GM12878 (cell line): ENCODE measurements around the gene RARG. TPM values are rescaled to one million over a fixed set of nuclear protein-coding genes. Genes with fewer than 3 reads are reported as not detected.

Experiments
- ATAC-seq: fragments of 200-7000 bp; cut with Tn5 transposase; 3 replicates; pipeline ENCODE4 v1.9.1; 2020; ENCODE audit warnings: mild to moderate bottlenecking, moderate library complexity
- BruUV-seq: library from RNA; stranded (reverse); fragments of 400-500 nt; replicated peaks from 2 replicates; lab custom pipeline; 2021; lab: Mats Ljungman, UMichigan
- CTCF ChIA-PET: fragments of 300-600 bp; sonication (Branson Sonifier 250); formaldehyde crosslinking; extraction: SDS; loops from one replicate; lab custom pipeline; 2021; ENCODE audit warnings: inconsistent platforms; lab: Yijun Ruan, JAX
- POLR2A ChIA-PET: fragments of 350-600 bp; formaldehyde crosslinking; extraction: SDS; loops from one replicate; lab custom pipeline; 2021; ENCODE audit warnings: inconsistent platforms; lab: Charles Lee
- RAD21 ChIA-PET: fragments of 300-600 bp; sonication (Branson Sonifier 250); formaldehyde crosslinking; loops from one replicate; lab custom pipeline; 2023; ENCODE audit warnings: antibody characterized with exemption; ENCODE audit not compliant: unreplicated experiment; lab: Charles Lee
- SMC1A ChIA-PET: fragments of 300-600 bp; sonication (Branson Sonifier 250); formaldehyde crosslinking; loops from one replicate; lab custom pipeline; 2023; ENCODE audit not compliant: unreplicated experiment, uncharacterized antibody; lab: Charles Lee
- DNase-seq: peaks from one replicate; pipeline ENCODE4 v3.0.0-alpha.2; 2011; ENCODE audit warnings: low read depth, low spot score
- FAIRE-seq: peaks from 3 replicates; lab custom pipeline; 2011; peaks lifted over from hg19 to GRCh38; lab: Jason Lieb, UNC
- H2AFZ ChIP-seq: 2 replicates; pipeline ENCODE4 v1.6.0; 2011; ENCODE audit warnings: low read depth, low read length, control low read depth; ENCODE audit not compliant: control insufficient read depth
- H3K27ac ChIP-seq: 2 replicates; pipeline ENCODE4 v1.5.1; 2011; ENCODE audit warnings: control low read depth; ENCODE audit not compliant: control insufficient read depth, insufficient read depth
- H3K27me3 ChIP-seq, 2 experiments: replicated peaks in 1 of 2; 2 replicates each; pipeline versions ENCODE4 v1.6.0 to v1.6.1; 2011; ENCODE audit warnings: low read length in 1 of 2; ENCODE audit not compliant: control insufficient read depth in 2 of 2, insufficient read depth in 2 of 2
- H3K36me3 ChIP-seq, 2 experiments: 2 replicates each; pipeline ENCODE4 v1.5.1; 2011; ENCODE audit warnings: low read length in 1 of 2; ENCODE audit not compliant: control insufficient read depth in 2 of 2, insufficient read depth in 2 of 2
- H3K4me1 ChIP-seq: 2 replicates; pipeline ENCODE4 v1.6.1; 2011; ENCODE audit warnings: mild to moderate bottlenecking, low read length, moderate library complexity, mixed read lengths; ENCODE audit not compliant: control insufficient read depth, insufficient read depth
- H3K4me2 ChIP-seq: 2 replicates; pipeline ENCODE4 v1.6.0; 2011; ENCODE audit warnings: control low read depth; ENCODE audit not compliant: control insufficient read depth, insufficient read depth
- H3K4me3 ChIP-seq: fragments of 200-600 bp; sonication (generic); 2 replicates; pipeline ENCODE4 v1.5.1; 2016
- H3K79me2 ChIP-seq: 2 replicates; pipeline ENCODE4 v1.6.0; 2011; ENCODE audit warnings: low read length; ENCODE audit not compliant: control insufficient read depth, insufficient read depth
- H3K9ac ChIP-seq: 2 replicates; pipeline ENCODE4 v1.8.0; 2011; ENCODE audit warnings: low read length, control low read depth, mixed read lengths; ENCODE audit not compliant: control insufficient read depth, insufficient read depth
- H3K9me3 ChIP-seq: replicated peaks from 3 replicates; pipeline ENCODE4 v1.5.1; 2011; ENCODE audit warnings: mild to moderate bottlenecking, low read length; ENCODE audit not compliant: control insufficient read depth, insufficient read depth
- H4K20me1 ChIP-seq: 2 replicates; pipeline ENCODE4 v1.6.0; 2011; ENCODE audit not compliant: control insufficient read depth, insufficient read depth
- HDAC2 ChIP-seq: fragments of 200-600 bp; sonication (generic); IDR thresholded peaks from 2 replicates; pipeline ENCODE4 v1.6.1; 2017
- JUNB ChIP-seq: IDR thresholded peaks from 2 replicates; pipeline ENCODE4 v1.6.1; 2016; ENCODE audit warnings: antibody characterized with exemption, mild to moderate bottlenecking
- MEF2A ChIP-seq: IDR thresholded peaks from 2 replicates; pipeline ENCODE4 v1.6.1; 2011; ENCODE audit warnings: low read depth, mild to moderate bottlenecking, low read length, moderate library complexity; ENCODE audit not compliant: insufficient read depth
- NR2C1 ChIP-seq: fragments of 450-650 bp; IDR thresholded peaks from 2 replicates; pipeline ENCODE4 v1.6.1; 2017; ENCODE audit warnings: antibody characterized with exemption, mild to moderate bottlenecking, moderate library complexity
- NRF1 ChIP-seq: conservative IDR thresholded peaks from 2 replicates; pipeline ENCODE4 v1.6.1; 2011; ENCODE audit warnings: mild to moderate bottlenecking, low read depth, low read length, improper control_type of control experiment
- POLR2AphosphoS2 ChIP-seq: IDR thresholded peaks from 2 replicates; pipeline ENCODE4 v1.6.1; 2011; ENCODE audit warnings: low read depth, mild to moderate bottlenecking, low read length, improper control_type of control experiment, moderate library complexity
- RB1 ChIP-seq: fragments of 450-650 bp; formaldehyde crosslinking; IDR thresholded peaks from 2 replicates; pipeline ENCODE4 v1.6.1; 2017; ENCODE audit warnings: mild to moderate bottlenecking, borderline replicate concordance
- RBBP5 ChIP-seq: fragments of 200-600 bp; sonication (generic); conservative IDR thresholded peaks from 2 replicates; pipeline ENCODE4 v1.6.1; 2016
- USF2 ChIP-seq: IDR thresholded peaks from 2 replicates; pipeline ENCODE4 v1.6.1; 2011; ENCODE audit warnings: low read depth, low read length, improper control_type of control experiment, borderline replicate concordance
- YY1 ChIP-seq: IDR thresholded peaks from 2 replicates; pipeline ENCODE4 v1.6.1; 2011; ENCODE audit warnings: low read depth, mild to moderate bottlenecking, low read length
- ZNF384 ChIP-seq: IDR thresholded peaks from 2 replicates; pipeline ENCODE4 v1.6.1; 2012; ENCODE audit warnings: low read depth, mild to moderate bottlenecking, low read length, improper control_type of control experiment, borderline replicate concordance
- WGBS: methylation state at CpG from one replicate; pipeline ENCODE4 v1.1.6; 2016; ENCODE audit warnings: low lambda C conversion rate; ENCODE audit not compliant: insufficient replicate concordance, insufficient coverage; ENCODE audit errors: missing lambda C conversion rate; 5-methylcytosine and 5-hydroxymethylcytosine counted together
- in situ Hi-C: fragments of 300-500 bp; cut with MboI; formaldehyde crosslinking; loops from 9 replicates; pipeline ENCODE4 v1.14.3; 2018; ENCODE audit warnings: mixed read lengths
- intact Hi-C: fragments of 100-400 bp; cut with micrococcal nuclease; formaldehyde crosslinking; loops from one replicate; pipeline ENCODE4 v1.14.2; 2022; ENCODE audit not compliant: unreplicated experiment
- polyA plus RNA-seq, 11 experiments: library from polyadenylated mRNA; depleted of rRNA in 4 of 11; unstranded in 6 of 11; stranded (reverse) in 5 of 11; fragments of >200 nt; fragmentation: Nextera tagmentation in 4 of 11; fragmentation: Illumina TruSeq in 1 of 11; extraction: Ambion mirVana in 4 of 11; extraction: Trizol in 1 of 11; gene quantifications; 1 replicate in 1 of 11; 2 replicates in 10 of 11; pipeline versions ENCODE4 v1.2.1 to v1.2.3, GENCODE V29; 2011 to 2016; ENCODE audit warnings: inconsistent platforms in 2 of 11, missing spikeins in 2 of 11, low read depth in 1 of 11
- total RNA-seq, 4 experiments: library from RNA; depleted of rRNA in 3 of 4; stranded (reverse); fragments of >200 nt in 3 of 4; fragmentation: Illumina TruSeq in 1 of 4; extraction: Trizol in 1 of 4; gene quantifications; 2 replicates each; pipeline versions ENCODE4 v1.2.1 to v1.2.3, GENCODE V29; 2013 to 2021
- TF ChIP-seq, protein P1 (sequence below): fragments of 450-650 bp; IDR thresholded peaks from 2 replicates; pipeline ENCODE4 v1.6.1; 2017; ENCODE audit warnings: mild to moderate bottlenecking
- TF ChIP-seq, protein P2 (sequence below): fragments of 450-650 bp; IDR thresholded peaks from 2 replicates; pipeline ENCODE4 v1.6.1; 2016; ENCODE audit warnings: mild to moderate bottlenecking

The RARG gene
- total and polyA plus RNA-seq, 10 of the 15 experiments (the other 5 are each of a cell fraction or from before 2014, with no cell fraction given): 0.27 to 8.1 (median 4.1) TPM

GRCh38 chr12:53230108-53230845 is 1.7 kb downstream of the RARG start (continued):
- TF ChIP-seq ZNF384 (no peak), NR2C1 (no peak)
- TF ChIP-seq, protein P1, sequence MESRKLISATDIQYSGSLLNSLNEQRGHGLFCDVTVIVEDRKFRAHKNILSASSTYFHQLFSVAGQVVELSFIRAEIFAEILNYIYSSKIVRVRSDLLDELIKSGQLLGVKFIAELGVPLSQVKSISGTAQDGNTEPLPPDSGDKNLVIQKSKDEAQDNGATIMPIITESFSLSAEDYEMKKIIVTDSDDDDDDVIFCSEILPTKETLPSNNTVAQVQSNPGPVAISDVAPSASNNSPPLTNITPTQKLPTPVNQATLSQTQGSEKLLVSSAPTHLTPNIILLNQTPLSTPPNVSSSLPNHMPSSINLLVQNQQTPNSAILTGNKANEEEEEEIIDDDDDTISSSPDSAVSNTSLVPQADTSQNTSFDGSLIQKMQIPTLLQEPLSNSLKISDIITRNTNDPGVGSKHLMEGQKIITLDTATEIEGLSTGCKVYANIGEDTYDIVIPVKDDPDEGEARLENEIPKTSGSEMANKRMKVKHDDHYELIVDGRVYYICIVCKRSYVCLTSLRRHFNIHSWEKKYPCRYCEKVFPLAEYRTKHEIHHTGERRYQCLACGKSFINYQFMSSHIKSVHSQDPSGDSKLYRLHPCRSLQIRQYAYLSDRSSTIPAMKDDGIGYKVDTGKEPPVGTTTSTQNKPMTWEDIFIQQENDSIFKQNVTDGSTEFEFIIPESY: no peak
- TF ChIP-seq, all 136 proteins: peak for 0

DNA sequence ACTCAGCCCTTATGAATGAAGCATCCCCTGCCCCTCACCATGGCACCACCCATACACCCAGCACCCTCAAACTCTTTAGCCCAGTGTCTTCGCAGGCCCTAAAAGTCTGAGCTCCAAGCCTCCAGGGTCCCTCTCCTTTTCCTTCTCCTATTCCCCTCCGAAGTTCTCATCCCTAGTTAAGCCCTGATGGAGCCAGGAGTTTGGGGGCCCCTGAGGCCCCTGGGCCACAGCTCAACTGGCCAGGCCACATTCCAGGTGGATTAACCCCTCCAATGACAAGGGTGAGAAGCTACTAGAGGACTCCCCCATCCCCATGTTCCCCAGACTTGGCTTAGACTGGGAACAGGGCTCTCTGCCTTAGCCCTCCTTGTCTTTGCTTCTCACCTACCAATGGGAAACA is 2.6 kb downstream of the RARG start:
- intact Hi-C loops (no loop called here), in situ Hi-C loops (no loop called here)
- Histone ChIP-seq H3K9me3 (no peaks in the 10 kb centered on the region), H3K4me1 (peaks cover 12% of the 10 kb centered on the region), H2AFZ (no peak overlapping the region), H3K9ac (no peak overlapping the region), H3K36me3 (no peaks in the 10 kb centered on the region), H4K20me1 (no peaks in the 10 kb centered on the region), H3K79me2 (no peaks in the 10 kb centered on the region), H3K27ac (no peak overlapping the region), H3K4me2 (no peak overlapping the region), H3K4me3 (no peak overlapping the region), H3K27me3 (peaks cover 0 to 6% of the 10 kb centered on the region in 2 experiments; a peak in 2 of 4 replicates)
- FAIRE-seq (no peak), DNase-seq (no peak), ATAC-seq (no peak)
- BruUV-seq: no TSS peak
- no peak for TF ChIP-seq USF2
- TF ChIP-seq HDAC2: no peak
- no peak for TF ChIP-seq POLR2AphosphoS2
- no peak for TF ChIP-seq NRF1
- TF ChIP-seq, protein P2, sequence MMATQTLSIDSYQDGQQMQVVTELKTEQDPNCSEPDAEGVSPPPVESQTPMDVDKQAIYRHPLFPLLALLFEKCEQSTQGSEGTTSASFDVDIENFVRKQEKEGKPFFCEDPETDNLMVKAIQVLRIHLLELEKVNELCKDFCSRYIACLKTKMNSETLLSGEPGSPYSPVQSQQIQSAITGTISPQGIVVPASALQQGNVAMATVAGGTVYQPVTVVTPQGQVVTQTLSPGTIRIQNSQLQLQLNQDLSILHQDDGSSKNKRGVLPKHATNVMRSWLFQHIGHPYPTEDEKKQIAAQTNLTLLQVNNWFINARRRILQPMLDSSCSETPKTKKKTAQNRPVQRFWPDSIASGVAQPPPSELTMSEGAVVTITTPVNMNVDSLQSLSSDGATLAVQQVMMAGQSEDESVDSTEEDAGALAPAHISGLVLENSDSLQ: no peak
- no peak for TF ChIP-seq RB1
- no peak for TF ChIP-seq JUNB
- TF ChIP-seq YY1: no peak
- no peak for TF ChIP-seq MEF2A
- TF ChIP-seq RBBP5: no peak
- ChIA-PET RAD21 (interaction anchor here (1.9 kb wide), 1 partner anchor 10 kb away, joined by 5 read pairs; no protein-coding TSS in a partner anchor), SMC1A (no interaction called here), CTCF (interaction anchor here (0.9 to 1.7 kb wide), 4 partner anchors 16 to 69 kb away, joined by 3 to 5 read pairs (median 3); no protein-coding TSS in a partner anchor), POLR2A (no interaction called here)
- WGBS: 90% methylated on average over 2 of the region's 2 CpGs
